Measurements from ENCODE around the gene HIGD1C. TPM values are rescaled to one million over a fixed set of nuclear protein-coding genes. Genes with fewer than 3 reads are reported as not detected.
A peak's percentile ranks its signal among the peaks of the same experiment; 100 is the strongest.

Gene HIGD1C
- total RNA-seq, 4 donors from 2014 or later = not detected

GRCh38 chr12:50985322-50985721, 33.0 kb downstream of the HIGD1C start:
- Histone ChIP-seq H3K4me1 (peaks cover 19 to 35% (median 23%) of the 10 kb centered on the region in 3 donors), H3K4me3 (no peak overlapping the region), H3K27ac (peak overlapping the region; percentile 78 to 86 (median 82)), H3K9me3 (no peaks in the 10 kb centered on the region), H3K36me3 (peaks cover 0 to 45% of the 10 kb centered on the region in 2 donors), H3K27me3 (no peaks in the 10 kb centered on the region)
- peak; percentile 94 for ATAC-seq
- peak; percentile 89 for TF ChIP-seq POLR2AphosphoS5 (IDR thresholded peaks at IDR 0.05)
- no peak for TF ChIP-seq POLR2A (IDR thresholded peaks at IDR 0.05)

- H3K27ac ChIP-seq = peak overlapping the region in 3 of 4 donors; percentile 78 to 84 (median 81)
- H3K27me3 ChIP-seq = no peaks in the 10 kb centered on the region
- peaks cover 4 to 52% of the 10 kb centered on the region in 2 donors for H3K36me3 ChIP-seq
- peak; percentile 77 for ATAC-seq
- H3K4me1 ChIP-seq = peaks cover 19 to 35% (median 23%) of the 10 kb centered on the region in 3 donors
- TF ChIP-seq POLR2A (IDR thresholded peaks at IDR 0.05) (no peak), CTCF (IDR thresholded peaks at IDR 0.05) (peak; percentile 45 to 77 (median 61)), POLR2AphosphoS5 (IDR thresholded peaks at IDR 0.05) (peak; percentile 27), EP300 (IDR thresholded peaks at IDR 0.05) (no peak)
- WGBS, 2 donors (ENCODE audit: low coverage in 1 of 2) = 41 to 44% methylated on average over 8 of the region's 8 CpGs
- H3K9me3 ChIP-seq = no peaks in the 10 kb centered on the region
- no peak overlapping the region for H3K4me3 ChIP-seq
Observed at GRCh38 chr12:50986966-50987737, 34.8 kb downstream of the HIGD1C start.

GRCh38 chr12:50988051-50988450, 35.7 kb downstream of the HIGD1C start:
- Histone ChIP-seq H3K4me3 (no peak overlapping the region), H3K9me3 (no peaks in the 10 kb centered on the region), H3K36me3 (peaks cover 4 to 61% of the 10 kb centered on the region in 2 donors), H3K27me3 (no peaks in the 10 kb centered on the region), H3K27ac (peak overlapping the region in 1 of 4 donors; percentile 10), H3K4me1 (peaks cover 19 to 40% (median 23%) of the 10 kb centered on the region in 3 donors)
- no peak for TF ChIP-seq POLR2AphosphoS5 (IDR thresholded peaks at IDR 0.05)
- TF ChIP-seq CTCF (IDR thresholded peaks at IDR 0.05) = no peak
- no peak for TF ChIP-seq POLR2A (IDR thresholded peaks at IDR 0.05)
- no peak for TF ChIP-seq EP300 (IDR thresholded peaks at IDR 0.05)
- 55 to 82% methylated on average over 4 to 5 of the region's 5 CpGs for WGBS, 2 donors (ENCODE audit: low coverage in 1 of 2)
- no peak for ATAC-seq

GRCh38 chr12:50988871-50989270, 36.5 kb downstream of the HIGD1C start:
- Histone ChIP-seq H3K9me3 (no peaks in the 10 kb centered on the region), H3K27me3 (no peaks in the 10 kb centered on the region), H3K36me3 (peaks cover 4 to 68% of the 10 kb centered on the region in 2 donors), H3K27ac (peak overlapping the region in 1 of 4 donors; percentile 10), H3K4me3 (no peak overlapping the region), H3K4me1 (peaks cover 19 to 43% (median 23%) of the 10 kb centered on the region in 3 donors)
- 81 to 100% methylated on average over 4 of the region's 5 CpGs for WGBS, 2 donors (ENCODE audit: low coverage in 1 of 2)
- TF ChIP-seq EP300 (IDR thresholded peaks at IDR 0.05) = no peak
- no peak for TF ChIP-seq POLR2AphosphoS5 (IDR thresholded peaks at IDR 0.05)
- TF ChIP-seq CTCF (IDR thresholded peaks at IDR 0.05) = no peak
- TF ChIP-seq POLR2A (IDR thresholded peaks at IDR 0.05) = no peak
- no peak for ATAC-seq

GRCh38 chr12:50990147-50990727, 37.9 kb downstream of the HIGD1C start:
- no peak overlapping the region for H3K4me3 ChIP-seq
- H3K36me3 ChIP-seq = peaks cover 4 to 81% of the 10 kb centered on the region in 2 donors
- peak overlapping the region in 1 of 4 donors; percentile 29 for H3K27ac ChIP-seq
- 75 to 94% methylated on average over 3 to 4 of the region's 4 CpGs for WGBS, 2 donors (ENCODE audit: low coverage in 1 of 2)
- peaks cover 15 to 29% (median 16%) of the 10 kb centered on the region in 3 donors for H3K4me1 ChIP-seq
- H3K27me3 ChIP-seq = no peaks in the 10 kb centered on the region
- no peaks in the 10 kb centered on the region for H3K9me3 ChIP-seq
- TF ChIP-seq POLR2AphosphoS5 (IDR thresholded peaks at IDR 0.05) (no peak), POLR2A (IDR thresholded peaks at IDR 0.05) (no peak), EP300 (IDR thresholded peaks at IDR 0.05) (no peak), CTCF (IDR thresholded peaks at IDR 0.05) (no peak)
- no peak for ATAC-seq
